ENCODE data around the gene MBD6. TPM values are rescaled to one million over a fixed set of nuclear protein-coding genes. Genes with fewer than 3 reads are reported as not detected.
A peak's percentile ranks its signal among the peaks of the same experiment; 100 is the strongest.

Gene MBD6
- total and polyA plus RNA-seq, 12 donors, result 10.5 to 167 (median 38.1) TPM

DNA sequence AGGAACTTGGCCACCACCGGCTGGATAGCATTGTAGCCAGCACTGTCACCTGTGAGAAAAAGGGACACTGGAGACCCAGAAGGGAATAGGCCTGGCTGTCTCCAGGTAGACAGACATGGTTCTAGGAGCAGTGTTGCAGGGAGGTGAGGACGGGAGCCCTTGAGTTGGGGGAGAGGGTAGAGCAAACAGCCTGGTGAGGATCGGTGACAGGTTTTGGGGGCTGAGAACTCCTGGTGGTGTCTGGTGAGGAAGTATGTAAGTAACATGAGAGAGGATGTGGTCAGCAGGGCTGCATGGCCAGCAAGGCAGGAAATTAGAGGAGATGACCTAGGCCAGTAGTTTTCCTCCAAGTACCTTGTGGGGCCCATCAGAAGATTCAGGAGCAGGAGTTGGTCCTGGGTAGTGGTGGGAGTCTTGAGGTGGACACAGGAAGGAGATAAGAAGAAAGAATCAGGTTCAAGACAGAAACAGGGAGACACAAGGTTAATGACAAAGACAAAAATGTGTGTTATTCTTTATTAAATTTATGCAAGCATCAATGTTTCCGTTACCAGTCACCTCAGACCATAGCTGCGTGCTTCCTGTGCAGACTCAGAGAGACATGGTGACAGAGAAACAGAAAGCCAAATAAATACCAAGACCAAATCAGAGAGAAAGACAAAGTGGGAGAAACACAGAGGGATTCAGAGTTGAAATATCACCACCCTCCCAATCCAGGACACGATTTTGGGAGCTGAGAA, 43.1 kb upstream of the MBD6 start, which contains the start of gene ARHGAP9:
ARHGAP9 (minus strand) TSS at position 491 of the 740 bp plus-strand sequence; CDS start at position 31, 460 bp downstream.
- TF ChIP-seq CTCF (IDR thresholded peaks at IDR 0.05), result no peak
- no peak for TF ChIP-seq POLR2A (IDR thresholded peaks at IDR 0.05)
- Histone ChIP-seq H3K27me3 (peaks cover 14% of the 10 kb centered on the region), H3K9me3 (replicated peaks in 1 of 3) (no peaks in the 10 kb centered on the region), H3K36me3 (replicated peaks in 1 of 2) (no peaks in the 10 kb centered on the region), H3K4me3 (no peak within 1 kb of the TSS), H3K4me1 (replicated peaks in 1 of 2) (peaks cover 11 to 14% of the 10 kb centered on the region in 2 donors), H3K27ac (peak within 1 kb of the TSS in 3 of 5 donors; percentile 51 to 86 (median 68))
- peak in 1 of 7 donors; percentile 18 for DNase-seq
- WGBS, 4 donors, result 55 to 69% (median 65%) methylated on average over 5 to 6 of the region's 6 CpGs
- intact Hi-C loops (cut with DNase I), result no loop called here

- TF ChIP-seq POLR2A (IDR thresholded peaks at IDR 0.05) (no peak), CTCF (IDR thresholded peaks at IDR 0.05) (no peak)
- H3K4me1 ChIP-seq (replicated peaks in 1 of 2), result no peaks in the 10 kb centered on the region
- WGBS, 4 donors, result 63 to 82% (median 78%) methylated on average over 1 of the region's 1 CpG
- intact Hi-C loops (cut with DNase I), result no loop called here
- no peak for DNase-seq
- H3K36me3 ChIP-seq (replicated peaks in 1 of 2), result no peaks in the 10 kb centered on the region
- H3K27ac ChIP-seq, result no peak overlapping the region
- H3K27me3 ChIP-seq, result no peaks in the 10 kb centered on the region
- H3K9me3 ChIP-seq (replicated peaks in 1 of 3), result no peaks in the 10 kb centered on the region
- no peak overlapping the region for H3K4me3 ChIP-seq
Observed at GRCh38 chr12:57481671-57482070, 41.0 kb upstream of the MBD6 start.

- no peak for DNase-seq
- Histone ChIP-seq H3K36me3 (replicated peaks in 1 of 2) (no peaks in the 10 kb centered on the region), H3K27me3 (no peaks in the 10 kb centered on the region), H3K27ac (no peak overlapping the region), H3K4me3 (no peak overlapping the region), H3K4me1 (replicated peaks in 1 of 2) (peaks cover under 1 to 1% of the 10 kb centered on the region in 2 donors), H3K9me3 (replicated peaks in 1 of 3) (no peaks in the 10 kb centered on the region)
- 38 to 54% (median 49%) methylated on average over 5 of the region's 5 CpGs for WGBS, 4 donors
- TF ChIP-seq POLR2A (IDR thresholded peaks at IDR 0.05), result no peak
- no peak for TF ChIP-seq CTCF (IDR thresholded peaks at IDR 0.05)
- intact Hi-C loops (cut with DNase I), result no loop called here
Observed at GRCh38 chr12:57483466-57483865, 39.2 kb upstream of the MBD6 start.

DNA sequence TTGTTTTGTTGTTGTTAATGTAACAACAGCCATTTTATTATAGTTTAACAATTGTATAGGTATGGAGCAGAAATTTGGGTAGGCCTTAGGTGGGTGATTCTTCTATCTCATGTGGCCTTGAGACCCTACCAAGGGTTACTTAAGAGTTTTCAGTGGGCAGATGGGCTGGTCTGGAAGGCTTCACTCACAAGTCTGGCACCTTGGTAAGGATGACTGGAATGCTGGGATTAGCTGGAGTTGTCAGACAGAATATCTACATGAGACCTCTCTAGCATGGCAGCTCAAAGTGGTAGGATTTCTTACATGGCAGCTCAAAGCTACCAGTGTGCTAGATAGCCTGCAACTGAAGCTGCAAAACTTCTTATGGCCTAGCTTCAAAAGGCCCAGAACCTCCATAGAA, 36.9 kb upstream of the MBD6 start:
- TF ChIP-seq CTCF (IDR thresholded peaks at IDR 0.05) (no peak), POLR2A (IDR thresholded peaks at IDR 0.05) (no peak)
- intact Hi-C loops (cut with DNase I), result no loop called here
- H3K4me1 ChIP-seq (replicated peaks in 1 of 2), result peaks cover 10 to 11% of the 10 kb centered on the region in 2 donors
- no peak overlapping the region for H3K4me3 ChIP-seq
- H3K27ac ChIP-seq, result no peak overlapping the region
- H3K27me3 ChIP-seq, result no peaks in the 10 kb centered on the region
- peaks cover 0 to 11% of the 10 kb centered on the region in 2 donors for H3K36me3 ChIP-seq (replicated peaks in 1 of 2)
- DNase-seq, result no peak
- no peaks in the 10 kb centered on the region for H3K9me3 ChIP-seq (replicated peaks in 1 of 3)
